ENCODE measurements around the gene UBXN6. TPM values are rescaled to one million over a fixed set of nuclear protein-coding genes. Genes with fewer than 3 reads are reported as not detected.

The UBXN6 gene
- total RNA-seq, 1 experiment from 2014 or later, result 76.5 TPM

DNA sequence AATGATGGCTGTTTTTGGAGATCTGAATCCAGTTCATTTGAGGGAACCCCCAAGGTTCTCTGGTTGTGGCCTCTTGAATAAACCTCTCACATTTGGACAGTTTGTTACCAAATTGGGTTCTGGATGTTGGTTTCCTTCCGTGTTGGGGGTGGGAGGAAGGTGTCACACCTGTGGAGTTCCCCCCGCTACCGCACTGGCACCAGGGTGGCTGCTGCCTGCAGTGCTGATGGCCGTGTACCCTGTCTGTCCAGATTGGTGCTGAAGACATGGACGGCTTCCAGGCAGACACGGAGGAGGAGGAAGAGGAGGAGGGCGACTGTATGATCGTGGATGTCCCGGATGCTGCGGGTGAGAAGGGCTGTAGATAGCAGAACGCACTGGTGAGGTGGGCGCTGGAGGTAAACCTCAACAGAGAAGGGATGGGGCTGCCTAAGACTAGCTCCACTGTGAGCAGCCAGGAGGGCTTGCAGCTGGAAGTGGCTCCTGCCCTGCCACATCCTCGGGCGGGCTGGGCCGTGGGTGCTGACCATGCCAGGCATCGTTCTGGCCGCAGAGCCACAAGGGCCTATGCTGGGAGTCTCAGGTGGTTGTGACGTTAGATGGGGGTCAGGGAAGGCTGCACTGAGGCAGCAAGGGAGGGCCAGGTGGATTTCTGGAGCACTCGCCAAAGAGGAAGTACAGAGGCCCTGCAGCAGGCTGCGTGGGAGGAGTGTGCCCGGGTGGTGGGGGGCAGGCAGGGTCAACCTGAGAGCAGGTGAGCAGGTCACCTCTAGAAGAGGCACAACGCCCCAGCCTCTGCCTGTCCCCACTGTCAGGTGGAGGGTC is 15.4 kb downstream of the UBXN6 start:
- ChIA-PET CTCF (no interaction called here), RAD21 (ENCODE audit: low non-redundant PET in 1 of 2, low total read pairs in 2 of 2, uncharacterized antibody in 2 of 2, unreplicated experiment in 2 of 2) (no interaction called here), POLR2A (no interaction called here)
- Histone ChIP-seq H3K4me3 (replicated peaks in 1 of 2; ENCODE audit: low read depth in 1 of 2, low read length in 2 of 2) (no peak overlapping the region), H4K20me1 (ENCODE audit: insufficient read depth) (no peaks in the 10 kb centered on the region), H3K36me3 (ENCODE audit: control insufficient read depth in 1 of 2, insufficient read depth in 2 of 2, low read length in 2 of 2) (peaks cover 11 to 13% of the 10 kb centered on the region in 2 experiments; a peak in 3 of 4 replicates), H3K4me1 (ENCODE audit: control insufficient read depth in 1 of 2, insufficient read depth in 2 of 2, low read length in 2 of 2) (no peaks in the 10 kb centered on the region), H3K4me2 (ENCODE audit: low read length) (no peak overlapping the region), H3K27me3 (ENCODE audit: insufficient read depth, low read length) (no peaks in the 10 kb centered on the region), H3K27ac (ENCODE audit: low read depth, low read length) (no peak overlapping the region), H3K9me3 (ENCODE audit: control insufficient read depth in 1 of 2, insufficient read depth in 1 of 2, low read depth in 1 of 2, low read length in 2 of 2) (no peaks in the 10 kb centered on the region), H3K79me2 (ENCODE audit: insufficient read depth, low read length) (peaks cover 22% of the 10 kb centered on the region), H2AFZ (ENCODE audit: low read depth, low read length, poor library complexity, severe bottlenecking) (no peak overlapping the region), H3K9ac (ENCODE audit: low read length) (no peak overlapping the region), H3K9me2 (ENCODE audit: insufficient read depth) (no peaks in the 10 kb centered on the region)
- intact Hi-C loops (cut with micrococcal nuclease), result no loop called here
- DNase-seq (ENCODE audit: low read depth, low spot score) (no peak), ATAC-seq (no peak)
- no TSS peak for BruUV-seq (replicated peaks)
- TF ChIP-seq FOSL1 (IDR thresholded peaks at IDR 0.05; ENCODE audit: low read depth), result no peak
- TF ChIP-seq, protein P1, sequence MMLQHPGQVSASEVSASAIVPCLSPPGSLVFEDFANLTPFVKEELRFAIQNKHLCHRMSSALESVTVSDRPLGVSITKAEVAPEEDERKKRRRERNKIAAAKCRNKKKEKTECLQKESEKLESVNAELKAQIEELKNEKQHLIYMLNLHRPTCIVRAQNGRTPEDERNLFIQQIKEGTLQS (IDR thresholded peaks at IDR 0.05), result no peak
- no peak for TF ChIP-seq SIN3A (IDR thresholded peaks at IDR 0.05; ENCODE audit: low read depth)
- TF ChIP-seq, protein P2, sequence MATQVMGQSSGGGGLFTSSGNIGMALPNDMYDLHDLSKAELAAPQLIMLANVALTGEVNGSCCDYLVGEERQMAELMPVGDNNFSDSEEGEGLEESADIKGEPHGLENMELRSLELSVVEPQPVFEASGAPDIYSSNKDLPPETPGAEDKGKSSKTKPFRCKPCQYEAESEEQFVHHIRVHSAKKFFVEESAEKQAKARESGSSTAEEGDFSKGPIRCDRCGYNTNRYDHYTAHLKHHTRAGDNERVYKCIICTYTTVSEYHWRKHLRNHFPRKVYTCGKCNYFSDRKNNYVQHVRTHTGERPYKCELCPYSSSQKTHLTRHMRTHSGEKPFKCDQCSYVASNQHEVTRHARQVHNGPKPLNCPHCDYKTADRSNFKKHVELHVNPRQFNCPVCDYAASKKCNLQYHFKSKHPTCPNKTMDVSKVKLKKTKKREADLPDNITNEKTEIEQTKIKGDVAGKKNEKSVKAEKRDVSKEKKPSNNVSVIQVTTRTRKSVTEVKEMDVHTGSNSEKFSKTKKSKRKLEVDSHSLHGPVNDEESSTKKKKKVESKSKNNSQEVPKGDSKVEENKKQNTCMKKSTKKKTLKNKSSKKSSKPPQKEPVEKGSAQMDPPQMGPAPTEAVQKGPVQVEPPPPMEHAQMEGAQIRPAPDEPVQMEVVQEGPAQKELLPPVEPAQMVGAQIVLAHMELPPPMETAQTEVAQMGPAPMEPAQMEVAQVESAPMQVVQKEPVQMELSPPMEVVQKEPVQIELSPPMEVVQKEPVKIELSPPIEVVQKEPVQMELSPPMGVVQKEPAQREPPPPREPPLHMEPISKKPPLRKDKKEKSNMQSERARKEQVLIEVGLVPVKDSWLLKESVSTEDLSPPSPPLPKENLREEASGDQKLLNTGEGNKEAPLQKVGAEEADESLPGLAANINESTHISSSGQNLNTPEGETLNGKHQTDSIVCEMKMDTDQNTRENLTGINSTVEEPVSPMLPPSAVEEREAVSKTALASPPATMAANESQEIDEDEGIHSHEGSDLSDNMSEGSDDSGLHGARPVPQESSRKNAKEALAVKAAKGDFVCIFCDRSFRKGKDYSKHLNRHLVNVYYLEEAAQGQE (IDR thresholded peaks at IDR 0.05; ENCODE audit: low read depth), result no peak
- no peak for TF ChIP-seq JUND (IDR thresholded peaks at IDR 0.05)
- no peak for TF ChIP-seq CBX3 (IDR thresholded peaks at IDR 0.05; ENCODE audit: low read depth)
- no peak for TF ChIP-seq CEBPB (IDR thresholded peaks at IDR 0.05; ENCODE audit: low read depth)
- no peak for TF ChIP-seq EZH2phosphoT487 (IDR thresholded peaks at IDR 0.05; ENCODE audit: borderline replicate concordance)
- TF ChIP-seq, protein P3, sequence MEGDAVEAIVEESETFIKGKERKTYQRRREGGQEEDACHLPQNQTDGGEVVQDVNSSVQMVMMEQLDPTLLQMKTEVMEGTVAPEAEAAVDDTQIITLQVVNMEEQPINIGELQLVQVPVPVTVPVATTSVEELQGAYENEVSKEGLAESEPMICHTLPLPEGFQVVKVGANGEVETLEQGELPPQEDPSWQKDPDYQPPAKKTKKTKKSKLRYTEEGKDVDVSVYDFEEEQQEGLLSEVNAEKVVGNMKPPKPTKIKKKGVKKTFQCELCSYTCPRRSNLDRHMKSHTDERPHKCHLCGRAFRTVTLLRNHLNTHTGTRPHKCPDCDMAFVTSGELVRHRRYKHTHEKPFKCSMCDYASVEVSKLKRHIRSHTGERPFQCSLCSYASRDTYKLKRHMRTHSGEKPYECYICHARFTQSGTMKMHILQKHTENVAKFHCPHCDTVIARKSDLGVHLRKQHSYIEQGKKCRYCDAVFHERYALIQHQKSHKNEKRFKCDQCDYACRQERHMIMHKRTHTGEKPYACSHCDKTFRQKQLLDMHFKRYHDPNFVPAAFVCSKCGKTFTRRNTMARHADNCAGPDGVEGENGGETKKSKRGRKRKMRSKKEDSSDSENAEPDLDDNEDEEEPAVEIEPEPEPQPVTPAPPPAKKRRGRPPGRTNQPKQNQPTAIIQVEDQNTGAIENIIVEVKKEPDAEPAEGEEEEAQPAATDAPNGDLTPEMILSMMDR (IDR thresholded peaks at IDR 0.05 in 2 of 3, conservative IDR thresholded peaks at IDR 0.05 in 1 of 3; ENCODE audit: borderline replicate concordance in 1 of 3, insufficient read depth in 1 of 3, low read depth in 2 of 3, low read length in 2 of 3), result no peak
- no peak for TF ChIP-seq TCF7L2 (IDR thresholded peaks at IDR 0.05; ENCODE audit: borderline replicate concordance, extremely low read depth, insufficient read depth, insufficient read length)
- no peak for TF ChIP-seq ELF1 (IDR thresholded peaks at IDR 0.05; ENCODE audit: borderline replicate concordance, low read depth)
- TF ChIP-seq POLR2A (IDR thresholded peaks at IDR 0.05; ENCODE audit: borderline replicate concordance, extremely low read depth, insufficient read depth, insufficient read length), result no peak
- no peak for TF ChIP-seq EGR1 (IDR thresholded peaks at IDR 0.05; ENCODE audit: low read depth)
